GM19452 (cell line): ENCODE measurements around the gene MOB2.
"Not testable (repeated sequence)": the region's sequence is repeated elsewhere in the genome, so short reads cannot be mapped to it uniquely, and the experiment has no call there.

ENCODE experiments used
- ATAC-seq: cut with Tn5 transposase; IDR thresholded peaks from one replicate; pipeline ENCODE4 v1.9.1; 2021; ENCODE audit not compliant: unreplicated experiment

The MOB2 gene

DNA sequence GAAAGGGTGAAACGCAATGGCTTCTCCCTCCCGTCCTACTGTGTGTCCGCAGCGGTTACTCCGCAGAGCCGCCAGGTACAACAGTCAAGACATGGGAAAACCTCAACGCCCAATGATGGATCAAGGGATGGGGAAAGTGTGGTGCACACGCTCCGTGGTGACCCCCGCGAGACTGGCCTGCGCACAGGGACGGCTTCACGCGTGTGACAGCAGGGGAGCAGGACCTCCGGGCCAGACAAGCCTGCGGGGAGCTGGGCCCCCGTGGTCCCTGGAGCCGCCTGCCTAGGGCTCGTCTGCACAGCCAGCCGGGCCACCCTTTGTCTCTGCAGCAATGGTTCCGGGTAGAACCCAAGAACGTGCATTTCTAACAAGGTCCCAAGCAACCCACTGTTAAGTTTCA, 31.7 kb upstream of the MOB2 start:
- ATAC-seq, result no peak

- no peak for ATAC-seq
Measured at GRCh38 chr11:1517117-1518005, 30.8 kb upstream of the MOB2 start.

DNA sequence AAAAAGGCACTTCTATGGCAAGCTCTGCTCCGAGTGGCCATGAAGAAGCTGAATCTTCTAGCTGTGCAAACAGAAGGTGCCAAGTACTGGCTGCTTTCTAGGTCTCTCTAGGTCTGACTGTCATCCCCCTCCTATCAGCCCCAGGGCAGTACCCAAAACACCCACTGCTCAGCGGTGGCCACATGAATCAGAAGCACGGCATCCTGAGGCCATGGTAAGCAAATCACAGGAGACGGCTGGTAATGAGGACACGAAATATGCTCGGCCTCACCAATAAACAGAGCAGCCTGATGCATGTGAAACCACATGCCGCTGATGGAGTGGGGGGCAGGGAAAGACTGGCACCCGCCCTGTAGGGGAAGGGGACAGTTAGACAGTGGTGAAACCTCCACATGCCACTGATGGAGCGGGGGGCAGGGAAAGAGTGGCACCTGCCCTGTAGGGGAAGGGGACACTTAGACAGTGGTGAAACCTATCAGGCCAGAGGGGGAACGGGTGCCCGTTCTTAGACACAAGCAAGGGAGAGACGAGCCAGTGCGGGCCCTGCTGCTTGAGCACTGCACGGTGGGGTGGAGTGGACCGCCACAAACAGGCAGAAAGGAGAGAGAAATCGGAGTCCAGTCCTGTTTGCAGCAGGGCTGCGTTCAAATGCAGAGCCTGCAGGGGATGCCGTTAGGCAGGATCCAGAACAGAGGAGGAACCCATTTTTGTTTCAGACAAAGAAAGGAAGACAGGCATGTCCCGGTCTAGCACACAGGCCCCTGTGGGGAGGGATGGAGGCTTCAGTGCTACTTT, 29.9 kb upstream of the MOB2 start:
- ATAC-seq, result no peak

DNA sequence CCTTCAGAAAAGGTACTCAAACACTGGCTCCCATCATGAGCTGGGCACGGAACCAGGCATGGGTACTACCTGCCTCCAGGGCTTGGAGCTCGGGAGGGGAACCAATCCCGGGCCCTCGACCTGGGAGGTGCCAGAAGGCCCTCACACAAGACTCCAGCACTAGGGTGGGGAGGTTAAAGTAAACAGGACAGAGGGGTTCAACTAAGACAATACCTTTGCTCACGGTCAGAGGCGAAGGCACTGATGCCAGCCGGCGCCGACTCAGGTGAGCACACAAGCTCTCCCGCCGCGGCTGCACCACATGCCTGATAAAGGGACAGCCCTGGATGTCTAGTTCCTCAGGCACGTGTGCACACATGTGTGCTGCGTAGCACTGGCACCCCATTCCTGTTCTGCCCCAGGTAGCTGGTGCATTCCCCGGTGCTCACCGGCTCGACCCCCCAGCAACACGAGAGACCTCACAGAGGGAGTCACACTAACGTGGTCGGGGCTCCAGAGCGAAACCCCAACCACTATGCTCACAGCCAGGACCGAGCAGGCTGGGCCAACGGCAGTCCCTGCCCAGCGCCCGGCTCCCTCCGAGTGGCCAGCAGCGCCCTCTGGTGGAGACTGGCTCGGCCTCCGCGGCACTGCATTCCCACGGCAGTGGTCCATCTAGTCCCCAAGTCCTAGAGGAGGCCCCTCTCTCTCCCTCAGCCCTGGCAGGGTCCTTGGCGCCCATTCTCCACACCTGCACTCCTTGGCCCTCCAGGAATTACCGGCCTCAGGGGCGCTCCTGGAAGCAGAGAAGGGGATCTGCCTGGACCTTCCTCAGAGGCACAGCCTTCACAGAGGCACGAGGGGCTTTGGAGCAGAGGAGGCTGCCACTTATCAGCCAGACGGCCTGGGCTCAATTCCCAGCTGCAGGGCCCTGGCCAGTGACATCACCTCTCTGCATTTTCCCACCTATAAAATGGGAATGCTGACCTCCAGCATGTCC, 28.8 kb upstream of the MOB2 start:
- no peak for ATAC-seq

DNA sequence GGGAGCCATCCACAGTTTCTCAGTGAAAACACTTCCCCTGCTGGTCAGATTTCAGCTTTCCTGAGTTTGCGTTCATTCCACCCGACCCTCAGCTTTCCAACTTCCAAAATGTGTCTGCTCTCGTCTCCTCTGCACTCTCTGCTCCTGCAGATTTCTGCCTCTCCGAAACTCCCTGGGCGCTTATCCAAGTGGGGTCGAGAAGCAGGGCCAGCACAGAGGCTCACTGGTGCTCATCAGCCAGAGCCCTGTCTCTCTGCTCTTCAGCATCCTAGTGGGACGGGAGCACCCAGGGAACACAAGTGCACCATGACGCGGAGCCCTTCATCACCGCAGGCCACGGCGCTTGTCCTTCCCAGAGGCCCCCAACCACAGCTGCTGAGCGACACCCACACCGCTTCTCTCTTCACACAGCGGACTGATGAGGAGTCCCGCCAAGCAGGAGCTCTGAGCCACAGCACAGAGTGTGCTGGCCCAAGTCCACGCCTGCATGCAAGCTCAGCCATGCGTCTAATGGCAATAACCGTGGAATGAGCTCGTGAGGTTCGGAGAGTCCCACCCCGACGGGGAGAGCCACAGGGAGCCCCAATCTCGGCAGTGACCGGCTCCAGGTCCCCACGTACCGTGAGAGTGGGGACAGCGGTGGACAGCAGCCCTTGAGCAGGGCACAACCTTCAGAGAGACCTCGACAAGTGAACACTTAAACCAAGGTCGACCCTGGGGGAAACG, 27.9 kb upstream of the MOB2 start:
- ATAC-seq, result no peak

GRCh38 chr11:1513326-1514296, 27.0 kb upstream of the MOB2 start:
- no peak for ATAC-seq

DNA sequence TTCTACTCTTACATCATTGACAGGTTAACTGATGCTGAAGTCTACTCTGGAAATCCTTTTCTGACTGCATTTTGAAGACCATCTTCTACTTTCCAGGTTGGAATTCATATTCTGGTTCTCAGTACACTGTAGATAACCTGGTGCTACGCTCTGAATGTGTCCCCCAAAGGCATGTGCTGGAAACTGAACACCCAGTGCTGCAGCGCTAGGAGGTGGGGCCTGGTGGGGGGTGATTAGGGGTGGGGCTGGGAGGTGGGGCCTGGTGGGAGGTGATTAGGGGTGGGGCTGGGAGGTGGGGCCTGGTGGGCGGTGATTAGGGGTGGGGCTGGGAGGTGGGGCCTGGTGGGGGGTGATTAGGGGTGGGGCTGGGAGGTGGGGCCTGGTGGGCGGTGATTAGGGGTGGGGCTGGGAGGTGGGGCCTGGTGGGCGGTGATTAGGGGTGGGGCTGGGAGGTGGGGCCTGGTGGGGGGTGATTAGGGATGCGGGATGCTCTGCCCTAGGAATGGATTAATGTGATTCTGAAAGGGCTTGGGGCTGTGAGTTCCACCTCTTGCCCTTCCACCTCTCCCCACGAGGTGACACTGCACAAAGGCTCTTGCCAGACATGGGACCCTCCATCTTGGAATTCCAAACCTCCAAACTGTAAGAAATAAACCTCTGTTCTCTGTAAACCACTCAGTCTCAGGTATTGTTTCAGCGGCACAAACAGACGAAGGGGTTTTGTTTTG, 26.1 kb upstream of the MOB2 start:
- ATAC-seq, result not testable (repeated sequence)

DNA sequence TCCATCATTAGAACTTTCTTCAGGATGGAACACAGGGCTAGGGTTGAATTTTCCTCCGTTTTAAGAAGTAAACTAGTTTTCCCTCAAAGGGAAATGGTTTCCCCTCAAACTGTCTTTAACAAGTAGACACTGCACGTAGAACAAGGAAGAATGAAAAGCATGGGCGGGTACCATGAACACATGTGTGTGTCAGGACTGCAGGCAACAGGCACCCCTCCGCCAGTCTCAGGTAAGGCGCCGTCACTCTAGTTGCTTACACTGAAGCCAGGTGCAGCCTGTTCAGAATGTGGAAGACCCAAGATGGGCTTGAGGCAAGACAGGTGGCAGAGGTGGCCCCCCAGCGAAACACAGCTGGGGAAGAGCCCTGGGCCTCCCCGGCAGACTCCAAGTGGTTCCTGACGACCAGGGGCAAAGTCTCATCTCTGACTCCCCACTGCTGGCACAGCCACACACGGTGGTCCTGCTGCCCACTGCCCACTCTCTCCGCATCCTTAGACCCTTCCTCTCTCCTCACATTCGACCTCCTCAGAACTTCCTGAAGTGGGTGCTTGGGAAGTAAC, 25.4 kb upstream of the MOB2 start:
- ATAC-seq, result no peak

GRCh38 chr11:1510928-1511327, 24.3 kb upstream of the MOB2 start:
- ATAC-seq, result no peak

- ATAC-seq, result not testable (repeated sequence)
Measured at GRCh38 chr11:1510351-1510750, 23.8 kb upstream of the MOB2 start.

DNA sequence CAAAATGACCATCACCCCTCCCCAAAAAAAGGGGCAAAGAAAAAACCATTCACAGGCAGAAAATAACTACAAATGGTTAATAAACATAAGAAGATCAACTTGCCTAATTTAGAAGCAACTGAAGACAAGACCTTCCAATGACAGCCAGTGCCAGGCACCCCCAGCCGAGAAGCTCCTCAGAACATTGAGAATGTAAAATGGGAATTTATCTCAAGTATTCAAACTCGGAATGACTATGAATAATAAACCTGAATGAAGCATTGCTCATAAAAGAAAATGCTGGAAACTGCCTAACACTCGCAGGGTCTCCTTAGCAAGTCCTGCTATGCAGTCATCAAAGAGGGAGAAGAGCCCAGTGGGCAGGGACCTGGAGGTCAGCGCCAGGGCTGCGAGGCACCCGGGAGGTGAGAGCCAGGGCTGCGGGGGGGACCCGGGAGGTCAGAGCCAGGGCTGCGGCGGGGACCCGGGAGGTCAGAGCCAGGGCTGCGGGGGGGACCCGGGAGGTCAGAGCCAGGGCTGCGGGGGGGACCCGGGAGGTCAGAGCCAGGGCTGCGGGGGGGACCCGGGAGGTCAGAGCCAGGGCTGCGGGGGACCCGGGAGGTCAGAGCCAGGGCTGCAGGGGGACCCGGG, 23.2 kb upstream of the MOB2 start:
- ATAC-seq, result no peak

DNA sequence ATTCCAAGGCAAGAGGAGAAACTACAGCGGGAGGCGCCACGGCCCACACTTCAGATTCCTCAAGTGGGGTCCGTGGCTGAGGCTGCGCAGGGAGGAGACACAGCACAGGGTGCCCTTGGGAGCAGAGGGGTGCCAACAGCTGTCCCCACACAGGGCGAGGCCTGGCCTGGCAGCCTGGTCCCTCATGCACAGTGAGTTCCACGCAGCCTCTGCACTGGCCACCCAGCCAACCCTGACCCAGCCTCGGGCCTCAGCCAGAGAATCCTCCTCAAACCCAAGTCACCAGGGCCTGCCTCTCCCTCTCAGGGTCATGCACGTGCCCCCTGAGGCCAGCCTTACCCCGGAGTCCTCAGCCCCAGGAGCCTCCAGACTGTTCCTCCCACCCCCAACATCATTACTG, 22.4 kb upstream of the MOB2 start:
- no peak for ATAC-seq

GRCh38 chr11:1508491-1508891, 21.9 kb upstream of the MOB2 start:
- ATAC-seq, result no peak

GRCh38 chr11:1507381-1508140, 21.0 kb upstream of the MOB2 start:
- no peak for ATAC-seq

- no peak for ATAC-seq
Measured at GRCh38 chr11:1506981-1507380, 20.4 kb upstream of the MOB2 start.

- ATAC-seq, result no peak
Measured at GRCh38 chr11:1505480-1505879, 18.9 kb upstream of the MOB2 start.
